GM12801 (cell line): ENCODE data around the gene HYI.

Source experiments
- CTCF ChIP-seq: IDR thresholded peaks from one replicate; pipeline ENCODE4 v1.5.1; 2011; ENCODE audit warnings: control low read depth; ENCODE audit not compliant: insufficient read length; ENCODE audit errors: extremely low read depth

HYI gene

GRCh38 chr1:43423672-43424550 is 29.8 kb downstream of the HYI start:
- no peak for TF ChIP-seq CTCF

- TF ChIP-seq CTCF, result no peak
Observed at GRCh38 chr1:43422995-43423671, 30.6 kb downstream of the HYI start.

GRCh38 chr1:43421976-43422750 is 31.6 kb downstream of the HYI start:
- no peak for TF ChIP-seq CTCF

- no peak for TF ChIP-seq CTCF
Observed at GRCh38 chr1:43421396-43421795, 32.3 kb downstream of the HYI start.

- TF ChIP-seq CTCF, result no peak
Observed at GRCh38 chr1:43420874-43421273, 32.9 kb downstream of the HYI start.

- no peak for TF ChIP-seq CTCF
Observed at GRCh38 chr1:43419627-43420425, 33.9 kb downstream of the HYI start.
